Loucy (cell line): ENCODE data around the gene NDUFA1.

Experiments
- EZH2phosphoT487 ChIP-seq: fragments of 200-600 bp; IDR thresholded peaks from 2 replicates; pipeline ENCODE4 v1.6.1; 2018; ENCODE audit warnings: antibody characterized with exemption, mild to moderate bottlenecking, moderate library complexity, borderline replicate concordance
- TF ChIP-seq, protein P1 (sequence below): fragments of 200-600 bp; sonication (generic); conservative IDR thresholded peaks from 2 replicates; pipeline ENCODE4 v1.5.1; 2014; ENCODE audit warnings: mild to moderate bottlenecking, antibody characterized with exemption, low read length

GRCh38 chrX:119871599-119872395 is at the start of gene NDUFA1, which contains the start of gene RNF113A:
- TF ChIP-seq, protein P1, sequence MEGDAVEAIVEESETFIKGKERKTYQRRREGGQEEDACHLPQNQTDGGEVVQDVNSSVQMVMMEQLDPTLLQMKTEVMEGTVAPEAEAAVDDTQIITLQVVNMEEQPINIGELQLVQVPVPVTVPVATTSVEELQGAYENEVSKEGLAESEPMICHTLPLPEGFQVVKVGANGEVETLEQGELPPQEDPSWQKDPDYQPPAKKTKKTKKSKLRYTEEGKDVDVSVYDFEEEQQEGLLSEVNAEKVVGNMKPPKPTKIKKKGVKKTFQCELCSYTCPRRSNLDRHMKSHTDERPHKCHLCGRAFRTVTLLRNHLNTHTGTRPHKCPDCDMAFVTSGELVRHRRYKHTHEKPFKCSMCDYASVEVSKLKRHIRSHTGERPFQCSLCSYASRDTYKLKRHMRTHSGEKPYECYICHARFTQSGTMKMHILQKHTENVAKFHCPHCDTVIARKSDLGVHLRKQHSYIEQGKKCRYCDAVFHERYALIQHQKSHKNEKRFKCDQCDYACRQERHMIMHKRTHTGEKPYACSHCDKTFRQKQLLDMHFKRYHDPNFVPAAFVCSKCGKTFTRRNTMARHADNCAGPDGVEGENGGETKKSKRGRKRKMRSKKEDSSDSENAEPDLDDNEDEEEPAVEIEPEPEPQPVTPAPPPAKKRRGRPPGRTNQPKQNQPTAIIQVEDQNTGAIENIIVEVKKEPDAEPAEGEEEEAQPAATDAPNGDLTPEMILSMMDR: no peak
- no peak for TF ChIP-seq EZH2phosphoT487
